PC-9 (cell line): Measurements from ENCODE around the gene DCAF15. TPM values are rescaled to one million over a fixed set of nuclear protein-coding genes. Genes with fewer than 3 reads are reported as not detected.

Experiments used
- BruUV-seq: library from RNA; stranded (reverse); fragments of 400-500 nt; replicated peaks from 2 replicates; lab custom pipeline; 2021; lab: Mats Ljungman, UMichigan
- CTCF ChIA-PET: fragments of 300-600 bp; sonication (Branson Sonifier 250); formaldehyde crosslinking; loops from one replicate; lab custom pipeline; 2022; ENCODE audit warnings: antibody characterized with exemption; lab: Charles Lee
- POLR2A ChIA-PET: fragments of 300-600 bp; sonication (Branson Sonifier 250); formaldehyde crosslinking; loops from one replicate; lab custom pipeline; 2022; ENCODE audit warnings: antibody characterized with exemption; ENCODE audit not compliant: unreplicated experiment; lab: Charles Lee
- DNase-seq, 2 experiments: peaks; one replicate each; pipeline versions ENCODE4 v3.0.0 to v3.0.0-alpha.2; 2015 to 2022; ENCODE audit warnings: mixed read lengths in 1 of 2
- H2AFZ ChIP-seq: fragments of 200-600 bp; sonication (generic); 2 replicates; pipeline ENCODE4 v1.8.1; 2017; ENCODE audit warnings: antibody characterized with exemption
- H3F3A ChIP-seq: fragments of 200-600 bp; sonication (generic); 2 replicates; pipeline ENCODE4 v1.8.1; 2017; ENCODE audit warnings: antibody characterized with exemption, mild to moderate bottlenecking, low read depth; ENCODE audit not compliant: insufficient read depth
- H3K27ac ChIP-seq: fragments of 200-600 bp; sonication (generic); 2 replicates; pipeline ENCODE4 v1.6.1; 2016; ENCODE audit warnings: mixed run types
- H3K27me3 ChIP-seq: fragments of 200-600 bp; sonication (generic); 2 replicates; pipeline ENCODE4 v1.6.1; 2016; ENCODE audit warnings: low read depth, mixed run types; ENCODE audit not compliant: insufficient read depth
- H3K36me3 ChIP-seq: fragments of 200-600 bp; sonication (generic); 2 replicates; pipeline ENCODE4 v1.6.1; 2016; ENCODE audit warnings: low read depth, mixed run types
- H3K4me1 ChIP-seq: fragments of 200-600 bp; sonication (generic); replicated peaks from 2 replicates; pipeline ENCODE4 v1.6.1; 2016; ENCODE audit warnings: mixed run types; ENCODE audit not compliant: insufficient read depth
- H3K4me2 ChIP-seq: fragments of 200-600 bp; sonication (generic); 2 replicates; pipeline ENCODE4 v1.6.1; 2017; ENCODE audit warnings: mixed run types
- H3K4me3 ChIP-seq: fragments of 200-600 bp; sonication (generic); 2 replicates; pipeline ENCODE4 v1.6.1; 2016; ENCODE audit warnings: mixed run types
- H3K79me2 ChIP-seq: fragments of 200-600 bp; sonication (generic); 2 replicates; pipeline ENCODE4 v1.6.1; 2017; ENCODE audit warnings: low read depth, mixed run types
- H3K9me2 ChIP-seq: fragments of 200-600 bp; sonication (generic); 2 replicates; pipeline ENCODE4 v1.8.1; 2017; ENCODE audit warnings: mild to moderate bottlenecking; ENCODE audit not compliant: insufficient read depth
- H3K9me3 ChIP-seq: fragments of 200-600 bp; sonication (generic); 2 replicates; pipeline ENCODE4 v1.8.1; 2016; ENCODE audit warnings: low read depth; ENCODE audit not compliant: insufficient read depth
- H4K20me1 ChIP-seq: fragments of 200-600 bp; sonication (generic); 2 replicates; pipeline ENCODE4 v1.8.1; 2017; ENCODE audit not compliant: insufficient read depth
- CTCF ChIP-seq: fragments of 200-600 bp; sonication (generic); conservative IDR thresholded peaks from 2 replicates; pipeline ENCODE4 v1.6.1; 2017; ENCODE audit warnings: mixed run types, antibody characterized with exemption, mild to moderate bottlenecking, moderate library complexity
- EZH2 ChIP-seq: fragments of 200-600 bp; sonication (generic); IDR thresholded peaks from 2 replicates; pipeline ENCODE4 v1.8.0; 2017; ENCODE audit warnings: antibody characterized with exemption, low read depth
- intact Hi-C: fragments of 100-400 bp; cut with micrococcal nuclease; formaldehyde crosslinking; loops from one replicate; pipeline ENCODE4 v1.10.0; 2022; ENCODE audit not compliant: unreplicated experiment
- total RNA-seq: library from RNA; stranded (reverse); gene quantifications from 2 replicates; pipeline ENCODE4 v1.2.3, GENCODE V29; 2021

The DCAF15 gene
- total RNA-seq, 1 experiment from 2014 or later: 35.3 TPM

GRCh38 chr19:13996928-13997630 lies 44.8 kb downstream of the DCAF15 start:
- no peaks in the 10 kb centered on the region for H3K9me2 ChIP-seq
- H3K9me3 ChIP-seq: 0 out of 2 replicates have a peak, but pooled peaks cover 10% of the 10 kb centered on the region
- intact Hi-C loops: no loop called here
- CTCF ChIA-PET: no interaction called here
- no peaks in the 10 kb centered on the region for H3K27me3 ChIP-seq
- H4K20me1 ChIP-seq: 0 out of 2 replicates have a peak, but pooled peaks cover 3% of the 10 kb centered on the region
- no peak for DNase-seq
- no TSS peak for BruUV-seq
- peaks cover 12% of the 10 kb centered on the region; the same call in 1 of the 2 replicates for H3K36me3 ChIP-seq
- H3F3A ChIP-seq: peaks cover 16% of the 10 kb centered on the region; the same call in 1 of the 2 replicates
- no peak overlapping the region for H2AFZ ChIP-seq
- TF ChIP-seq EZH2: no peak
- no peak for TF ChIP-seq CTCF
- no peak overlapping the region for H3K4me2 ChIP-seq
- peaks cover 10% of the 10 kb centered on the region; the same call in 1 of the 2 replicates for H3K4me1 ChIP-seq
- no peak overlapping the region for H3K4me3 ChIP-seq
- H3K79me2 ChIP-seq: peaks cover 45% of the 10 kb centered on the region
- POLR2A ChIA-PET: interaction anchor here (0.6 kb wide), 1 partner anchor 108 kb away, joined by 3 read pairs; no protein-coding TSS in a partner anchor
- H3K27ac ChIP-seq: no peak overlapping the region

GRCh38 chr19:13997631-13997962 lies 45.3 kb downstream of the DCAF15 start:
- Histone ChIP-seq H3K4me2 (no peak overlapping the region), H3K4me3 (no peak overlapping the region), H4K20me1 (0 out of 2 replicates have a peak, but pooled peaks cover 3% of the 10 kb centered on the region), H3K36me3 (peaks cover 12% of the 10 kb centered on the region; the same call in 1 of the 2 replicates), H3F3A (peaks cover 16% of the 10 kb centered on the region; the same call in 1 of the 2 replicates), H3K79me2 (peaks cover 45% of the 10 kb centered on the region), H3K27me3 (no peaks in the 10 kb centered on the region), H3K9me2 (no peaks in the 10 kb centered on the region), H3K4me1 (peaks cover 10% of the 10 kb centered on the region; the same call in 1 of the 2 replicates), H3K9me3 (0 out of 2 replicates have a peak, but pooled peaks cover 10% of the 10 kb centered on the region), H3K27ac (no peak overlapping the region), H2AFZ (no peak overlapping the region)
- BruUV-seq: no TSS peak
- POLR2A ChIA-PET: interaction anchor here (0.6 kb wide), 1 partner anchor 109 kb away, joined by 3 read pairs; no protein-coding TSS in a partner anchor
- CTCF ChIA-PET: no interaction called here
- no peak for DNase-seq
- intact Hi-C loops: no loop called here
- TF ChIP-seq EZH2: no peak
- TF ChIP-seq CTCF: no peak

- Histone ChIP-seq H3K79me2 (peaks cover 49% of the 10 kb centered on the region), H3K27ac (peak overlapping the region; percentile 67), H3K9me2 (no peaks in the 10 kb centered on the region), H3F3A (peaks cover 16% of the 10 kb centered on the region; the same call in 1 of the 2 replicates), H4K20me1 (0 out of 2 replicates have a peak, but pooled peaks cover 3% of the 10 kb centered on the region), H3K27me3 (no peaks in the 10 kb centered on the region), H3K36me3 (peaks cover 12% of the 10 kb centered on the region; the same call in 1 of the 2 replicates), H3K9me3 (0 out of 2 replicates have a peak, but pooled peaks cover 10% of the 10 kb centered on the region), H3K4me1 (peaks cover 10% of the 10 kb centered on the region; the same call in 1 of the 2 replicates), H3K4me3 (no peak overlapping the region), H2AFZ (no peak overlapping the region), H3K4me2 (peak overlapping the region; percentile 22; the same call in 1 of the 2 replicates)
- intact Hi-C loops: no loop called here
- ChIA-PET CTCF (interaction anchor here (0.6 kb wide), 2 partner anchors 33 to 266 kb away, joined by 4 to 9 read pairs; partner anchors contain the start of gene IL27RA), POLR2A (interaction anchor here (0.6 to 0.7 kb wide), 2 partner anchors 20 to 33 kb away, joined by 3 to 4 read pairs; partner anchors contain the start of gene IL27RA)
- DNase-seq: peak in 1 of 2 experiments; percentile 87
- no TSS peak for BruUV-seq
- TF ChIP-seq CTCF (no peak), EZH2 (no peak)
Observed at GRCh38 chr19:13998426-13998825, 46.1 kb downstream of the DCAF15 start.
